HG03565 (cell line): ENCODE data around the gene GSTM5.
"Not testable (repeated sequence)": the region's sequence is repeated elsewhere in the genome, so short reads cannot be mapped to it uniquely, and the experiment has no call there.

Experiments
- ATAC-seq: cut with Tn5 transposase; IDR thresholded peaks from one replicate; pipeline ENCODE4 v1.9.1; 2021; ENCODE audit warnings: mild to moderate bottlenecking, moderate library complexity; ENCODE audit not compliant: unreplicated experiment

Gene GSTM5

DNA sequence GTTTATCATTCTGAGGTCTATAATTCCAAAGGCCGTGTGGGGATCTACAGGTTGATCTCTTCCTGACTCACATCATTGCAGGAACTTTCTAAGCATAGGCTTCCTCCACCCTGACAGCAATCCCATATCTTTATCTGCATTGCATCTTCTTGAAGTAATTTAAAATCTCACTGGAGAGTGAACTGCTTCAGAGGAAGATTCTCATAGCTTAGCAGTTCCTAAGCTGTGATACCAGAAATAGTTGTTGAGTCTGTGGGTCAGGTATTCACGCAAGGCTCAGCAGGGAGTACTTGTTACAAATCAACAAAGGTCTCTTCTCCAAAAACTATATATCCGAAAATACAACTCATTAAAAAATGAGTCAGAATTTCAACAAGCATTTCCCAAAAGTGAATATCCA, 16.9 kb upstream of the GSTM5 start:
- not testable (repeated sequence) for ATAC-seq

DNA sequence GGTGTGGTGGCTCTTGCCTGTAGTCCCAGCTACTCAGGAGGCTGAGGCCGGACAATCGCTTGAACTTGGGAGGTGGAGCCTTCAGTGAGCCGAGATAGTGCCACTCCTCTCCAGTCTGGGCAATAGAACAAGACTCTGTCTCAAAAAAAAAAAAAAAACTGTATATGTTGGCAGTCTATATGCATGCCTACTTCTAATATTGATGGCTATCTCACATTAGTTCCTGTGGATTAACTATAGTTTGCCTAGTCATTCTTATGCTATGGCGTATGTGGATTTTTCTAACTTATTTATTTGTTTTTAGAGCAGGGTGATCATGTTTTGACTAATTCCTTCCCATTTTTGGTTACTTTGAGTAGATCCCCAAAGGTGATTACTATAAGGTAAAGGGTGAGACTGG, 15.0 kb upstream of the GSTM5 start:
- ATAC-seq = no peak

DNA sequence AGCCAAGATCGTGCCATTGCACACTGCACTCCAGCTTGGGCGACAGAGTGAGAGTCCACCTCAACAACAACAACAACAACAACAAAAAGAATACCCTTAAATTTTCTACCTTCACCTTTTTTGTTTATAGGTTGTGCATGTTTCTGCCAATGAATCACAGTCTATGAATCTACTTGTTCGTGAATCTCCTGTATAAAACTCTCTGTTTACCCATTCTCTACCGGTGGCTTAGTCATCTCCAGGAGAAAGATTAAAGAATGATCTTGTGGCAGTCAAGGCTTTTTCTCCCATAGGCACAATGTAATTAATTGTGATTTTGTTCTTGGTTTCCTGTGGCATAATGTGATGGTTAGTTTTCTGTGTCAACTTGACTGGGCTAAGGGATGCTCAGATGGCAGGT, 14.2 kb upstream of the GSTM5 start:
- ATAC-seq = not testable (repeated sequence)

DNA sequence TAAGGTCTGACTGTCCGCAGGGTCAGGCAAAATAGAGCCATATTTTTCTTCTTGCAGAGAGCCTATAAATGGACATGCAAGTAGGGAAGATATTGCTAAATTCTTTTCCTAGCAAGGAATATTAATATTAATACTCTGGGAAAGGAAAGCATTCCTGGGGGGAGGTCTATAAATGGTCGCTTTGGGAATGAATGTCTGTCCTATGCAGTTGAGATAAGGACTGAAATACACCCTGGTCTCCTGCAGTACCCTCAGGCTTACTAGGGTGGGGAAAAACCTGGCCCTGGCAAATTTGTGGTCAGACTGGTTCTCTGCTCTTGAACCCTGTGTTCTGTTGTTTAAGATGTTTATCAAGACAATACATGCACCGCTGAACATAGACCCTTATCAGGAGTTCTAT, 9.1 kb upstream of the GSTM5 start:
- not testable (repeated sequence) for ATAC-seq

DNA sequence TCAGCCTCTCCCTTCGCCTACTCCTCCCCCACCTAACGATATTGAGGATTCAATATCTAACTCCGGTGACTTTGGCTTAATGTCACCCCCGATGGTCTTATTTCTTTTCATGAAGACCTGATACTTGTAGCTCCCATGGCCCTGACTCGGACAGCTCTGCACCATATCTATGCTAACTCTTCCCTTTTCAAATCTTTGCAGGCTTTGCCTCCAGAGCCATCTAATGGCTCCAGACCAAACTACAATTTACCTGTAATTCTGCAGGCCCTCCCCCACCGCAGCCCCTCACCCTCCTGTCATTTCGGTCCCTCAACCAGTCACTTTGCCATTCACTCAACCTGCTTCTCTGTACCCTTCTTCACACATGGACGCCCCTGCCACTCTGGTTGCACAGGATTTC, 7.9 kb upstream of the GSTM5 start:
- ATAC-seq = no peak

DNA sequence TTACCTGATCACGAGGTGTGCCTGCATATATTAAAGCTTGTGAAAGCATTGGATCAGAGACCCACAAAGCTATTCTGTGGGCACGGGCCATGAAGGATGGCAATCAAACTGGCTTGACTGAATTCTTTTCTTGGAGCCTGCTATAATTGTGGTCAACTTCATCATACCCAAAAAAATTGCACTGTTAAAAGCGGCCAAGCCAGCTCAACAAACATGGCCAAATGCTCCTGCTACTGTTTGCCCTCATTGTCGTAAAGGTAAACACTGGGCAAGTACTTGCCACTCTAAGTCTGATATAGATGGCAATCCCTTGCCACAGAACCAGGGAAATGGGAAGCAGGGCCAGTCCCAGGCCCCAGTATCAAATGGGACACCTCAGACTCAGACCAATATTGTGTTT, 6.6 kb upstream of the GSTM5 start:
- no peak for ATAC-seq

DNA sequence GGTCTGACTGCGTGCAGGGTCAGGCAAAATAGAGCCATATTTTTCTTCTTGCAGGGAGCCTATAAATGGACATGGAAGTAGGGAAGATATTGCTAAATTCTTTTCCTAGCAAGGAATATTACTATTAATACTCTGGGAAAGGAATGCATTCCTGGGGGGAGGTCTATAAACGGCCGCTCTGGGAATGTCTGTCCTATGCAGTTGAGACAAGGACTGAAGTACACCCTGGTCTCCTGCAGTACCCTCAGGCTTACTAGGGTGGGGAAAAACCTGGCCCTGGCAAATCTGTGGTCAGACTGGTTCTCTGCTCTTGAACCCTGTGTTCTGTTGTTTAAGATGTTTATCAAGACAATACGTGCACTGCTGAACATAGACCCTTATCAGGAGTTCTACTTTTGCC, 3.1 kb upstream of the GSTM5 start:
- not testable (repeated sequence) for ATAC-seq

DNA sequence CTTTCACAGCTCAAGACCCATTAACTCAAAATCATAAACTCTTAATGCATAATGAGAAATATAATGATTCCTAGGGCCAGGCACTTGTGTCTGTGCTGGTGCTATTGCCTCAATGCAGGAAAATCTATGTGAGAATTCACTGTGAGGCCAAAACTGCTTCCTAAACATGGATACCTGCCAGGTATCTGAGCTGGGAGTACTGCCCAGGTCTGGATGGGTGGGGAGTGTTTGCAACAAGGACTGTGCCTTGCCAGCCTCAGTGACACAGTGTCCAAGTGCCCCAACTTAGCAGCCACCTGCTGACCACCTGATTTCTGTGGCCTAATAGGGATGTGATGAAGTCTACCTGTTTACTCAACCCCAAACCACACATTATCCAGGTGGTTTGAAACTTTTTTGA, 2.2 kb upstream of the GSTM5 start:
- ATAC-seq = not testable (repeated sequence)

DNA sequence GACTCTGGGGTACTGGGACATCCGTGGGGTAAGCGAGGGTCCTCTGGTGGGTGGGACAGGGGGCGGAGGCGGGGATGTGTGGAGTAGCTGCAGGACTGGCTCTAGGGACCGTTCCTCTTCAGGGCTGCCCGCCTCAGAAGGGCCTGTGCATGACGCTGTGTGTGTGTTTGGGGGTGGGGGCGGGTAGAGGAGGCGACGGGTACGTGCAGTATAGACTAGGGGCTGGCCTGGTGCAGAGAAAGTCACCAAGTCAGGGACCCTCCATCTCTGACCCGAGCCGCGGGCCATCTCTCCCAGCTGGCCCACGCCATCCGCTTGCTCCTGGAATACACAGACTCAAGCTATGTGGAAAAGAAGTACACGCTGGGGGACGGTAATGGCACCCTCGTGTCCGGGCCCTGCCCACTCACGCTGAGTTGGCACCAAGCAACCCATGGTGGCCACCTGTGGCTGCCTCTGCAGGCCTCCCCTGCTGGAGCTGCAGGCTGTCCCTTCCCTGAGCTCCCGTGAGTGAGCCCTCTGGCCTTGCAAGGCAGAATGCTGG, 342 bp downstream of the GSTM5 start:
- ATAC-seq = no peak

DNA sequence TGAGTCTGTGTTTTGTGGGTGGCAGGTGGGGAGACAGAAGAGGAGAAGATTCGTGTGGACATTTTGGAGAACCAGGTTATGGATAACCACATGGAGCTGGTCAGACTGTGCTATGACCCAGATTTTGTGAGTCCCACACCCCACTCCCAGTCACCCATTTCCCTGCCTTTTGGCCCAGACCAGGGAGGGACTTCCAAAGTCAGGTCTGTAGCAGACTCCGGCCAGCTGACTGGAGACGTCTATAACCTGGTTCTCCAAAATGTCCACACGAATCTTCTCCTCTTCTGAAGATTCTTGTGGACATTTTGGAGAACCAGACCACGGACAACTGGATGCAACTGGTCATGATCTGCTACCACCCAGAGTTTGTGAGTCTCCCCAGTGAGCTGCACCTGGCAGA, 1.6 kb downstream of the GSTM5 start:
- ATAC-seq = no peak

DNA sequence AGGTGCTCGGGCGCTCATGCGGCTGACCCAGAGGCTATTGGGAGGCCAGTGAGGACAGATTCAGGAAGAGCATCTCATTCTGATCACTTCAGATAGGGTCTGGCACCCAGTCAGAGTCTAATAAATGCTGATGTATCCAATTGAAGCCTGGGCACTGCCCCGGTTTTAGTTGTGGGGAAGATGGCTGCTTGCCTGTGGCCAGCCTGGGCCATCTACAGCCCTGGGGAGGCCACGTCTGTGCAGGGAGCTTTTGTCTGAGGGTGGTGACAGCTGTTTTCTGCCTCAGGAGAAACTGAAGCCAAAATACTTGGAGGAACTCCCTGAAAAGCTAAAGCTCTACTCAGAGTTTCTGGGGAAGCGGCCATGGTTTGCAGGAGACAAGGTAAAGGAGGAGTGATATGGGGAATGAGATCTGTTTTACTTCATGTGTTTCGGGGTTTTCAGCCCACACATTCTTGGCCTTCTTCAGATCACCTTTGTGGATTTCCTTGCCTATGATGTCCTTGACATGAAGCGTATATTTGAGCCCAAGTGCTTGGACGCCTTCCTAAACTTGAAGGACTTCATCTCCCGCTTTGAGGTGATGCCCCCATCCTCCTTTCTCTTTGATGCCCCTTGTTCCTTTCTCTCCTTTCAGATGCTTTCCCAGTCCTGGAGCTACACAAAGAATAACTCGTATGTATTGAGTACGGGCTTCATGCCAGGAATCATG, 2.8 kb downstream of the GSTM5 start:
- ATAC-seq = no peak

DNA sequence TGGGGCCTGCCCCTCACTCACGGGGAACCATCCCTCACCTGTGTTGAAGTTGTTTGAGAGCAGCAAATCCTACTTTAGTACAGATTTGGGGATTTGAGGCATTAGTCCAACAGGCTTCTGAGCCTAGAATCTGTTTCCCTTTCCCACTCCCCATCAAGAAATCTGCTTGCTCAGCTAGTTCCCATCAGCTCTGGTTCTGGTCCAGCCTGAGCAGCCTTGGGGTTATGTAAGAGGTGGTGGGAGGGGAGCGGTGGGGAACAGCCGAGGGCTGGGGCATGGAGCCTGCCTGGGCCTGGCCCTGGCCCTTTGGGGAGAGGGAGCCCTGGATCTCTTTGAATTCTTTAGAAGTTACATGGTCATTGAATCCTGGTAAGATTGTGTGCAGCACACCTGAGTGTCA, 4.1 kb downstream of the GSTM5 start:
- no peak for ATAC-seq

DNA sequence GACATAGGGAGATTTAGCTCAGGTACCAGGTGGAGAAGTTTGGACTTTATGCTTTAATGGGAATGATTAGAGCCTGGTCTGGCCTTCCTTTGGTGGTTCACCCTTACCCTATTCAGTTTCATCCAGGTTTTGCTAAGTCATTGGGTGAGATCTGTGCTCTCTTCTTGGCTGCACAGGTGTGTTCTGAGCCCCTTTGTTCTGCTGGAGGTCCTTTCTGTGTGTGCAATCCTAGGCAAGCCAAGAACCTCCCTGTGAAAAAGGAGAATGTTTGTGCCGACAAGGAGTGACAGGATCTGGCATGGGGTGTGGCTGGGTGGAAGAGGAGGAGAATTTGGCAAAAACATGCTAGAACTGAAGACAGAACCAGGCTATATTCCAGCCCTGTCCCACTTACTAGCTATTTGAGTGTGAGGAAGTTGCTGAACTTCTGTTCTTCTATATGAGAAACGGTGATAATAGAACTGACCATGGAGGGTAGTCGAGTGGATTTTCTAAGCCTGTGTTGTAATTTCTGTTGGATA, 4.6 kb downstream of the GSTM5 start:
- no peak for ATAC-seq

DNA sequence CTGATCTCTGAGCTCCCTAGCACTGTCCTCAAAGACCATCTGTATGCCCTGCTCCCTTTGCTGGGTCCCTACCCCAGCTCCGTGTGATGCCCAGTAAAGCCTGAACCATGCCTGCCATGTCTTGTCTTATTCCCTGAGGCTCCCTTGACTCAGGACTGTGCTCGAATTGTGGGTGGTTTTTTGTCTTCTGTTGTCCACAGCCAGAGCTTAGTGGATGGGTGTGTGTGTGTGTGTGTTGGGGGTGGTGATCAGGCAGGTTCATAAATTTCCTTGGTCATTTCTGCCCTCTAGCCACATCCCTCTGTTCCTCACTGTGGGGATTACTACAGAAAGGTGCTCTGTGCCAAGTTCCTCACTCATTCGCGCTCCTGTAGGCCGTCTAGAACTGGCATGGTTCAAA, 5.7 kb downstream of the GSTM5 start:
- ATAC-seq = no peak

DNA sequence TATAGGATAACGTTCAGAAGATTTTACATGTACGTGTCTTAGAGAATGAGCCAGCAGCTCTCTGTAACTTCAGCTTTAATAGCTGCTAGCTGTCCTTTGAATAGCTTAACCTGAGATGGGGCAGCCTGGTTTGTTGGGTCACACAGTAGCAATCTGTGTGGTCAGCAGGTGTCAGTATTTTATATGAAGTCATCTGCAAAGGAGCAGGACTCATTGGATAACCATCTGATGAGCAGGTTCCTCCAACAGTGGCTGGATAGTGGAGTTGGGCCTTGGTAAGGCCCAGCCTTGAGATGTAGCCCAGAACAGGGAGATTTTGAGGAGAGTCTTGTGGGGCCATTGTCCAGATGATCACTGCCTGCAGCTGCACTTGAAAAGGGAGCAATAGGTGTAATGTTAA, 6.4 kb downstream of the GSTM5 start:
- no peak for ATAC-seq

DNA sequence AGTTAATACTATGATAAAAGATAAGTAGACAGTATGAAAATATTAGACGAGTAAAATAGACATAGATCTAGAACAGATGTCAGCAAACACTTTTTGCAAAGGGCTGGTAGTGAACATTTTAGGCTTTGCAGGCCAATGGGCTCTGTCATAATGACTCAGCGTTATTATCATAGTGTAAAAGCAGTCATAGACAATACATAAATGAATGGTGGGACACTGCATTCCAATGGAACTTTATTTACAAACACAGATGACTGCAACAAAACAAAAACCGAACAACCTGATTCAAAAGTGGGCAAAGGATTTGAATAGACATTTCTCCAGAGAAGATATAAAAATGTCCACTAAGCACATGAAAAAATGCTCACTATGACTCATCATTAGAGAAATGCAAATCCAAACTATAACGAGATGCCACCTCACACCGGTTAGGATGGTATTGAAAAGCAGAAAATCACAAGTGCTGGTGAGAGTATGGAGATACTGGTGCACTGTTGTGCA, 7.3 kb downstream of the GSTM5 start:
- no peak for ATAC-seq

DNA sequence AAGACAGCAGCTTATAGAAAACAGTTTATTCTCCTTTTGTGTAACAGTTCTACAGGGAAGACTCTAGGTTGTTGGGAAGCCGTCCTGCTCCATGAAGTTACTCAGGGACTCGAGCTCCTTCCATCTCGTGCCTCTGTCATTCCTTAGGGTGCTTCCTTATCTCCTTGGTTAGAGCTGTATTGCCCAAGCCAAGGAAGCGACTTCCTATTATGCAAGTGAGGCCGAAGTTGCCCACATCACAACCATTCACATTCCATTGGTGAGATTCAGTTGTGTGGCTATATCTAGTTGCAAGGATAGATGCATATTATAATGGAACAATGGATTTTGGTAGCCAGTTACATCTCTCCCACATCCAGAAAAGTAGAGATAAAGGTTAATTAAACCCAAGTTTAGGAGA, 9.0 kb downstream of the GSTM5 start:
- ATAC-seq = no peak

DNA sequence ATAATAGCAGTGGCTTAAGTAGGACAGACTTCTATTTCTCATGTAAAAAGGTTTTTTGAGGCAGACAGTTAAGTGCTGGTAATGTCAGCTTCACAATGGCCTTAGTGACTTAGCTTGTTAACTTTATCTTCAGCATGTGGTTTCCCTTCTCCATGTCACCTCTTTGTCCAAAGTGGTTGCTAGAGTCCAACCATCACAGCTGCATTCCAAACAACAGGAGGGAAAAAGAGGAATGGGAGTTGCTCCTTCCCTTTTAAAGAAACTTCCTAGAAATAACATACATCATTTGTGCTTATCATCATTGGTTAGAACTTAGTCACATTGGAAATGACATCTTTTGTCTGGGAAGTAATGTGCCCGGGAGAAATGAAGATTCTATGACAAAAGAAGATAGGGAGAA, 9.9 kb downstream of the GSTM5 start:
- ATAC-seq = no peak

DNA sequence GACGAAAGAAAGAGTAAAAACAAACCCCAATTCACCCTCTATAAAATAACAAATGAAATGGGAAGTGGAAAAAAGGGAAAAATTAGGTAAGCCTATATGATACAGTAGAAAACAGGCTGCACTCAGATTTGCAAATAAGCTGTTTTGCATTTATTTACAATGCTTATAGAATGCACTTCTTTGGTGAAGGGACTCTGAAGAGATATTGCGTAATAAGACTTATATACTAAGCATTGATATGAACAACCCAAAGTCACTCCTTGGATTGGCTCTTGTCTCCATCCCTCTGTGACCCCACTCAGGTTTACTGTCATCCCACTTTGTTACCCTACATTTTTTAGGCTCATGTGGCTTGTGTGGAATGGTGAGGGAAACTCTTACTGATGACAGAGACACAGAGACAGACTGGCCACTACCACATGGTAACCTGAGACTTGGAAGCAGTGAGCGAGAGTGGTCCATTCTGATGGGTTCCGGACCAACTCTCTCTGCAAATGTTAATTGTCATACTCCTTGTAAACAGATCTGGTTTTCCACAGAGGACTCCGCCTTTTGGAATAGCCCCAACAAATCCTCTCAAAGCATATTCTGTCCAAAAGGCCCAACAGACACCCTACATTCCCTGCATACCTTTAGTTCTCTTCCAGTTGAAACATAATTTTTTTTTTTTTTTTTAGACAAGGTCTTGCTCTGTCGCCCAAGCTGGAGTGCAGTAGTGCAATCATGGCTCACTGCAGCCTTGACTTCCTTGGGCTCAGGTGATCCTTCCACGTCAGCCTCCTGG, 11.0 kb downstream of the GSTM5 start:
- ATAC-seq = no peak

DNA sequence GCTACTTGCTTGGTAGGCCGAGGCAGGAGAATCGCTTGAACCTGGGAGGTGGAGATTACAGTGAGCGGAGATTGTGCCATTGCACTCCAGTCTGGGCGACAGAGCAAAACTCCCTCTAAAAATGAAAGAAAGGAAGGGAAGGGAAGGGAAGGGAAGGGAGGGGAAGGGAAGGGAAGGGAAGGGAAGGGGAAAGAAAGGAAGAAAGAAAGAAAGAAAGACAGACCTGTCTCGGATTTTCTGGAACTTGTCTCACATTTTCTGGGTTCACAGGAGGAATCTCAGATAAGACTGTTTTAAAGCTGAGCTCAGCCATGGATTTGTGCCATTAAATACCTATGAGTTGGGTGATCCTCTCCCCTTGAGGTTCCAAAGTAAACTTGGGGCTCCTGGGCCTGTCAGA, 12.9 kb downstream of the GSTM5 start:
- no peak for ATAC-seq

DNA sequence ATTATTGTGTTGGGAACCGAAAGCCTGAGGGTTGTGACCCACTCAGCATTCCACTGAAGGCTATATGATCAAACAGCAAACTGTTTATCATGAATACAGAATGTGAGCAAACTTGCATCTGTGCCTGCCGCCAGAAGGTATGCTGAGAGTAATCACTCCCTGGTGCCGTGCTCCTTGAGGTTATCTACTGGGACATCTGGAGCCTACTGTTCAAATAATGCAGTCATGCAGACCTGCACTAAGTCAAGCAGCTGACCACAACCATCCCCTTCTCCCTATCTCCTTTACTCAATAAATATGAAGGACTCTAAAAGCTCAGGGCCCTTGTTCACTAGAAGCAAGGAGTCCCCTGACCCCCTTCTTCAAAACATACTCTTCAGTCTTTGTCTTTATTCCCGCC, 13.5 kb downstream of the GSTM5 start:
- ATAC-seq = no peak

DNA sequence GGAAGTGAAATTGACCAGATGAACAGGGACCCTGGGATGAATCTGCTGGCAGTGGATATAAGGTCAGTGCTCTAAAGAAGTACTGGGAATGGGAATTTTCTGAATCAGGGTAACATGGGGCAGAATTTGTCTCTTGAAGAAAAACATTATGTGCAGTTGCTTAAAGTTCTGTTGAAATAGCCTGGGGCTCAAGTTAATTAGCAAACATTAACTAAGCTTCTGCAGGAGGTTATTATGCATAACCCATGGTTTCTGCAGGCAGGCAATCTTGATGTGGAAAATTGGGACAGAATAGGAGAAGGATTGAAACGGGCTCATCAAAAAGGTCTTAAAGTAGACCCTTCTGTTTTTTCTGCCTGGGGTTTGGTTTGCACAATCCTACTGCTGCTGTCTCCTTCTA, 14.0 kb downstream of the GSTM5 start:
- no peak for ATAC-seq
